Caco-2 (cell line): ENCODE measurements around the gene SH2D6. TPM values are rescaled to one million over a fixed set of nuclear protein-coding genes. Genes with fewer than 3 reads are reported as not detected.

Source experiments
- BruUV-seq: library from RNA; stranded (reverse); fragments of 400-500 nt; replicated peaks from 2 replicates; lab custom pipeline; 2021; lab: Mats Ljungman, UMichigan
- CTCF ChIA-PET: fragments of 300-600 bp; sonication (Branson Sonifier 250); formaldehyde crosslinking; loops from one replicate; lab custom pipeline; 2022; ENCODE audit warnings: antibody characterized with exemption; lab: Charles Lee
- POLR2A ChIA-PET: fragments of 300-600 bp; sonication (Branson Sonifier 250); formaldehyde crosslinking; loops from one replicate; lab custom pipeline; 2022; ENCODE audit warnings: antibody characterized with exemption; lab: Charles Lee
- DNase-seq, 2 experiments: peaks; one replicate each; pipeline versions ENCODE4 v3.0.0 to v3.0.0-alpha.2; 2020 to 2022
- H3K27me3 ChIP-seq: replicated peaks from 2 replicates; pipeline ENCODE4 v1.6.0; 2011; ENCODE audit warnings: low read length; ENCODE audit not compliant: control insufficient read depth, insufficient read depth
- H3K36me3 ChIP-seq: 2 replicates; pipeline ENCODE4 v1.5.1; 2011; ENCODE audit warnings: low read length; ENCODE audit not compliant: control insufficient read depth, insufficient read depth
- H3K4me1 ChIP-seq: fragments of 250-450 bp; sonication (Bioruptor Pico); 2 replicates; pipeline ENCODE4 v1.5.1; 2020; ENCODE audit warnings: mild to moderate bottlenecking
- H3K4me3 ChIP-seq: 2 replicates; pipeline ENCODE4 v1.5.1; 2011; ENCODE audit warnings: low read depth, mild to moderate bottlenecking, control low read depth, low read length
- H3K9me3 ChIP-seq: fragments of 250-450 bp; sonication (Bioruptor Pico); 2 replicates; pipeline ENCODE4 v1.5.1; 2020; ENCODE audit warnings: mild to moderate bottlenecking, moderate library complexity
- H3K27ac Mint-ChIP-seq: one replicate; pipeline ENCODE4 v1.8.0; 2022; ENCODE audit warnings: mixed read lengths; ENCODE audit not compliant: unreplicated experiment
- H3K27me3 Mint-ChIP-seq: one replicate; pipeline ENCODE4 v1.8.0; 2022; ENCODE audit warnings: mixed read lengths; ENCODE audit not compliant: insufficient read depth, unreplicated experiment
- H3K36me3 Mint-ChIP-seq: one replicate; pipeline ENCODE4 v1.8.0; 2022; ENCODE audit warnings: mild to moderate bottlenecking, mixed read lengths; ENCODE audit not compliant: insufficient read depth, unreplicated experiment
- H3K4me1 Mint-ChIP-seq: one replicate; pipeline ENCODE4 v1.8.0; 2022; ENCODE audit warnings: low read depth, mixed read lengths; ENCODE audit not compliant: unreplicated experiment
- H3K4me3 Mint-ChIP-seq: one replicate; pipeline ENCODE4 v1.8.0; 2022; ENCODE audit warnings: mild to moderate bottlenecking, moderate library complexity, mixed read lengths; ENCODE audit not compliant: unreplicated experiment
- H3K9me3 Mint-ChIP-seq: one replicate; pipeline ENCODE4 v1.8.0; 2022; ENCODE audit warnings: mixed read lengths; ENCODE audit not compliant: unreplicated experiment
- intact Hi-C: fragments of 100-400 bp; cut with micrococcal nuclease; formaldehyde crosslinking; loops from one replicate; pipeline ENCODE4 v1.10.0; 2022; ENCODE audit not compliant: unreplicated experiment
- total RNA-seq: library from RNA; stranded (reverse); gene quantifications from 2 replicates; pipeline ENCODE4 v1.2.3, GENCODE V29; 2022
- TF ChIP-seq, protein P1 (sequence below), 2 experiments: fragments of 200-600 bp in 1 of 2; IDR thresholded peaks; 1 replicate in 1 of 2; 2 replicates in 1 of 2; pipeline versions ENCODE4 v1.5.1 to v1.8.0; 2011 to 2022; ENCODE audit warnings: antibody characterized with exemption in 1 of 2, control low read depth in 1 of 2, inconsistent platforms in 1 of 2, low read depth in 1 of 2, low read length in 1 of 2, mild to moderate bottlenecking in 1 of 2, moderate library complexity in 1 of 2; ENCODE audit not compliant: insufficient read depth in 1 of 2, severe bottlenecking in 1 of 2, unreplicated experiment in 1 of 2

Gene SH2D6
- total RNA-seq, 1 experiment from 2014 or later = 0.88 TPM

DNA sequence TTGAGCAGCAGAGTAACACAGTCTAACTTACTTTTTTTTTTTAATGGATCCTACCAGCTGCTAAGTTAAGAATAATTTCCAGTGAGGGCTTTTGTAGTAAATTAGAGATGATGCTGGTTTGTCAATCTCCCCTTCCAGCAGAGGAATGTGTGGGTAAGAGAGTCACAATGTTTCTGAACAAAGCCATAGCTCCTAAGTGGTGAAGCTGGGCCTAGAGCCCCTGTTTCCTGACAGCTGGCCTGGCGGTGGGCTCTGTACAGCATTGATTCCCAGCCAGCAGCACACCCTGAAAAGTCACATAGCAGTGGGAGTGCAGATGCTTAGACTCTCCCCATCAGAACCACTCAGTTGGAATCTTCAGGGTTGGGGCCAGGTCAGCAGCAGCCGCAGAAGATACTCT is 32.8 kb upstream of the SH2D6 start:
- intact Hi-C loops = no loop called here
- no TSS peak for BruUV-seq
- H3K4me3 Mint-ChIP-seq = no peak overlapping the region
- CTCF ChIA-PET = no interaction called here
- POLR2A ChIA-PET = no interaction called here
- Histone ChIP-seq H3K4me1 (no peaks in the 10 kb centered on the region), H3K36me3 (no peaks in the 10 kb centered on the region), H3K4me3 (no peak overlapping the region), H3K9me3 (no peaks in the 10 kb centered on the region), H3K27me3 (no peaks in the 10 kb centered on the region)
- no peak for DNase-seq
- H3K27me3 Mint-ChIP-seq = no peaks in the 10 kb centered on the region
- H3K4me1 Mint-ChIP-seq = no peaks in the 10 kb centered on the region
- TF ChIP-seq, protein P1, sequence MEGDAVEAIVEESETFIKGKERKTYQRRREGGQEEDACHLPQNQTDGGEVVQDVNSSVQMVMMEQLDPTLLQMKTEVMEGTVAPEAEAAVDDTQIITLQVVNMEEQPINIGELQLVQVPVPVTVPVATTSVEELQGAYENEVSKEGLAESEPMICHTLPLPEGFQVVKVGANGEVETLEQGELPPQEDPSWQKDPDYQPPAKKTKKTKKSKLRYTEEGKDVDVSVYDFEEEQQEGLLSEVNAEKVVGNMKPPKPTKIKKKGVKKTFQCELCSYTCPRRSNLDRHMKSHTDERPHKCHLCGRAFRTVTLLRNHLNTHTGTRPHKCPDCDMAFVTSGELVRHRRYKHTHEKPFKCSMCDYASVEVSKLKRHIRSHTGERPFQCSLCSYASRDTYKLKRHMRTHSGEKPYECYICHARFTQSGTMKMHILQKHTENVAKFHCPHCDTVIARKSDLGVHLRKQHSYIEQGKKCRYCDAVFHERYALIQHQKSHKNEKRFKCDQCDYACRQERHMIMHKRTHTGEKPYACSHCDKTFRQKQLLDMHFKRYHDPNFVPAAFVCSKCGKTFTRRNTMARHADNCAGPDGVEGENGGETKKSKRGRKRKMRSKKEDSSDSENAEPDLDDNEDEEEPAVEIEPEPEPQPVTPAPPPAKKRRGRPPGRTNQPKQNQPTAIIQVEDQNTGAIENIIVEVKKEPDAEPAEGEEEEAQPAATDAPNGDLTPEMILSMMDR (IDR thresholded peaks at IDR 0.05; ENCODE audit: insufficient read depth in 1 of 2, low read depth in 1 of 2, low read length in 1 of 2, severe bottlenecking in 1 of 2, unreplicated experiment in 1 of 2) = no peak
- H3K36me3 Mint-ChIP-seq = peaks cover 8% of the 10 kb centered on the region
- no peak overlapping the region for H3K27ac Mint-ChIP-seq
- H3K9me3 Mint-ChIP-seq = no peaks in the 10 kb centered on the region

DNA sequence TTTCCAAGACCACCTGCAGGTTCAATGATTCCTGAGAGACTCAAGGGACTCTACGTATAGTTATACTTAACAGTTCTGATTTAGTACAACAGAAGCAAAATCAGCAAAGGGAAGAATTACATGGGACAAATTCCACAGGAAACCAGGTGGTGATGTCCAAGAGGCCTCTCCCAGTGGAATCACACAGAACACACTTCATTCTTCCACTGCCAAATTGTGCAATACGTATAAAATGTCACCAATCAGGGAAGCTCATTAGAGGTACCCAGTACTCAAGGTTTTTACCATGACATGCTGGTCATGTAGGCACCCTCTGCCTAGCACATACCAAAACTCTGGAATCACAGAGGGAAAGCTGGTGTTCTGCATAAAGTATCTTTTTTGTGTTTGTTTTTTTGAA is 30.8 kb upstream of the SH2D6 start:
- intact Hi-C loops = no loop called here
- CTCF ChIA-PET = no interaction called here
- no peak for DNase-seq
- H3K27ac Mint-ChIP-seq = no peak overlapping the region
- Histone ChIP-seq H3K4me1 (no peaks in the 10 kb centered on the region), H3K9me3 (no peaks in the 10 kb centered on the region), H3K27me3 (no peaks in the 10 kb centered on the region), H3K36me3 (no peaks in the 10 kb centered on the region), H3K4me3 (no peak overlapping the region)
- H3K4me3 Mint-ChIP-seq = no peak overlapping the region
- POLR2A ChIA-PET = no interaction called here
- peaks cover 8% of the 10 kb centered on the region for H3K36me3 Mint-ChIP-seq
- H3K4me1 Mint-ChIP-seq = no peaks in the 10 kb centered on the region
- no peaks in the 10 kb centered on the region for H3K9me3 Mint-ChIP-seq
- no TSS peak for BruUV-seq
- no peaks in the 10 kb centered on the region for H3K27me3 Mint-ChIP-seq
- TF ChIP-seq, protein P1 (IDR thresholded peaks at IDR 0.05; ENCODE audit: insufficient read depth in 1 of 2, low read depth in 1 of 2, low read length in 1 of 2, severe bottlenecking in 1 of 2, unreplicated experiment in 1 of 2) = no peak

DNA sequence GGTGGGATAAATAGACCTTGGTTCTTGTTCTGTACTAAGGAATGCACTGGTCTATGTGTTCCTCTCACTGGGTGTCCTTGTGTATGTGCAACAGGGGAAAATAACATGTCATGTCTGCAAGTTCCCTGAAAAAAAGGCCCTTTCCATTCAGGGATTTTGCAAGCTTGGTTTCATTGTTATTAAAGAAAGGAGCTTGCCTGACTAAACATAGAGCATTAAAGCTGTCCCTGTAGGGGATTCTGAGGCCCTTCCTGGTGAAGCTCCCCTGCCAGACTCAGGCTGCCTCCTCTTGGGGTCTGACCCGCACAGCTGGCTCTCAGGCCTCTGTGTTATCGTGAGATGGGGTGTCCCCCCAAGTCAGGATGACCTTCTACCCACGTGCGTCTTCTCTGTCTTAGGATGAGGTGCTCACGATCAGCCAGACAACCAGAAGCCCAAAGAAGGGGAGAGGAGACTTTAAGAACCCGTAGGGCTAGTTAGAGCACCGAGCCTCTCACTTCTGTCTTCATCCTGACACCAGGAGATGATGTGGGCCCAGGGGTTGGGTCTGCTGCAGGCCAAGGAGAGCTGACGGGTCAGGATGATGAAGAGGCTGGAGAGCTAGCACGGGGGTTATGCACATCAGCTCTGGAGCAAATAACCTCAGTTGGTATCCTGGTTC is 29.5 kb upstream of the SH2D6 start:
- no peaks in the 10 kb centered on the region for H3K27me3 ChIP-seq
- DNase-seq = peak in 1 of 2 experiments; percentile 16
- ChIA-PET POLR2A (no interaction called here), CTCF (interaction anchor here (0.9 kb wide), 1 partner anchor 22 kb away, joined by 3 read pairs; no protein-coding TSS in a partner anchor)
- no peaks in the 10 kb centered on the region for H3K9me3 ChIP-seq
- no peaks in the 10 kb centered on the region for H3K4me1 Mint-ChIP-seq
- H3K36me3 Mint-ChIP-seq = peaks cover 8% of the 10 kb centered on the region
- no peak overlapping the region for H3K4me3 ChIP-seq
- TF ChIP-seq, protein P1 (IDR thresholded peaks at IDR 0.05; ENCODE audit: insufficient read depth in 1 of 2, low read depth in 1 of 2, low read length in 1 of 2, severe bottlenecking in 1 of 2, unreplicated experiment in 1 of 2) = no peak
- no peak overlapping the region for H3K4me3 Mint-ChIP-seq
- H3K27me3 Mint-ChIP-seq = no peaks in the 10 kb centered on the region
- H3K27ac Mint-ChIP-seq = no peak overlapping the region
- H3K36me3 ChIP-seq = no peaks in the 10 kb centered on the region
- H3K4me1 ChIP-seq = no peaks in the 10 kb centered on the region
- BruUV-seq = no TSS peak
- intact Hi-C loops = no loop called here
- no peaks in the 10 kb centered on the region for H3K9me3 Mint-ChIP-seq
